ENCODE data around the gene DPH5.

DNA sequence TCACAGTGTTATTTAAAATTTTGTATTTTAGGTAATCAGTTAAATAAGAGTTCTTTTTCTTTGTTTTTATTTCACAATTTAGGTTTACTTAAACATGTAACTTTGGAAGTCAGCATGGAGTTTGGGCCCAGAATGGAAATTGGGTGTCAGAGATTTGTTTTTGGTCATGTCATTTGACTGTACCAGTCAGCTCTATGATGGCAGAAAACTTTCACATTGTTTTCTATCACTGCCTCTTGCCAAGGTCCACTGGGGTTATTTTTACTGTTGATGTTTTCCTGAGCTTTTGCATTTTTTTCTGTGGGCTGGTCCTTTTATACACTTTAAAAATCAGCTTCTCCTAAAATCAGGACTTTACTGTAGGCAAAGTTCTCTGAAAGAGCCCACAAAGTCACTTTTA lies 75.2 kb downstream of the DPH5 start:
- TF ChIP-seq CTCF (IDR thresholded peaks at IDR 0.05; ENCODE audit: extremely low read depth in 1 of 2, insufficient read depth in 1 of 2, low read depth in 1 of 2, low read length in 2 of 2) (no peak), POLR2AphosphoS5 (IDR thresholded peaks at IDR 0.05; ENCODE audit: insufficient read depth, low read depth, low read length) (no peak), MYC (IDR thresholded peaks at IDR 0.05; ENCODE audit: low read depth, low read length) (no peak)

All from endothelial cell of umbilical vein (primary cell).